H54 (cell line): Measurements from ENCODE around the gene NPIPB12.
"Not testable (repeated sequence)": the region's sequence is repeated elsewhere in the genome, so short reads cannot be mapped to it uniquely, and the experiment has no call there.

Experiments
- DNase-seq: peaks from one replicate; pipeline ENCODE4 v3.0.0; 2011; ENCODE audit warnings: low spot score, mixed read lengths; ENCODE audit not compliant: insufficient read length
- FAIRE-seq: peaks from 3 replicates; lab custom pipeline; 2011; peaks lifted over from hg19 to GRCh38; lab: Jason Lieb, UNC

Gene NPIPB12

DNA sequence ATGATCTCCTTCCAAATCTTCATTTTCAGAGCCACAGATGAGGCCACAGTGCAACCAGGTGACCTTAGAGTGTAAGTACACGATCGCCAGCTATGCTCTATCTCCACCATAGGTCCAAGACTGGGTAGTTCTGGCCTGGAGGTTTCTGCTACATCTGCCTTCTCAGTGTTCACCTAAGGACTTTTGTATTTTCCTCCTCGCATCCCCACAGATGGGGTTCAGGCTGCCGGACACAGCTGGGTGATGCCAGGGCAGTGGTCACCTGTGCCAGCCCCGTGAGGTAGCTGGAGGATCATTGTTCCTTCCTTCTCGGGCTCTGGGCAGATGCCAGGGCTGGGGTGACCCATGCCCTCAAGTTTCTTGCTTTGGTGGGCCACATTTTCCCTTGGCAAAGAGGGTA is at the start of gene NPIPB12:
NPIPB12 (minus strand) TSS at position 101 of the 400 bp plus-strand sequence.
- not testable (repeated sequence) for FAIRE-seq, DNase-seq

DNA sequence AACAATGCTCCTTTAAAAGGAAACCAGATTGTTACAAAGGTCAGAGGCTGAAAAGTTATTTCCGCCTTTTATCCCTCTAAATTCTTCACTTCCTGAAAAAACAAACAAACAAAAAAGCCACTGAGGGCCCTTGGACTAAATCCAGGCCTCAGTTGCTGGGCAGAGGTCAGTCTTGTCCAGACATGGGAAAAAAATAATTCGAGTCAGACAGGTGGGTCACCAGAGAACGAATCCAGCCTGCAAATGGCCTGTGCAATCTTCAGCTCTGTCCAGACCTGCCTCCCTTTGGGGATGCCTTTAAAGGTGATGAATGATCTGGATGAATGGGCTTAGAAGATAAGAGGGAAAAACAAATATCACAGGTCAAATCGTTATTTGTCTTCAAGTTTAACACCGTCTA is 15.3 kb upstream of the NPIPB12 start:
- FAIRE-seq, DNase-seq: not testable (repeated sequence)

DNA sequence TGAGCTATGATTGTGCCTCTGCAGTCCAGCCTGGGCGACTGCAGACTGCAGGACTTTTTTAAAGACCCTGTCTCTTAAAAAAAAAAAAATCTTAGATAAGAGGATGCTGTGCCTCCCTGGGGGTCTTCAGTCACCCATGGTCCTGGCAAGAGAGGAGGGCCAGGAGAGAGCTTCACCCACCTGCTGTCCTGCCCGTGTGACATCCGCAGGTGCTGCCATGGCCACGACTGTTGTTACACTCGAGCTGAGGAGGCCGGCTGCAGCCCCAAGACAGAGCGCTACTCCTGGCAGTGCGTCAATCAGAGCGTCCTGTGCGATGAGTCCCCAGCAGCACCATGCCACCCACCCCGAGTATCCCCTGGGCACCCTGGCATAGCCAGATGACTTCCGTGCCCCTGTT is 23.9 kb downstream of the NPIPB12 start:
- not testable (repeated sequence) for DNase-seq, FAIRE-seq

DNA sequence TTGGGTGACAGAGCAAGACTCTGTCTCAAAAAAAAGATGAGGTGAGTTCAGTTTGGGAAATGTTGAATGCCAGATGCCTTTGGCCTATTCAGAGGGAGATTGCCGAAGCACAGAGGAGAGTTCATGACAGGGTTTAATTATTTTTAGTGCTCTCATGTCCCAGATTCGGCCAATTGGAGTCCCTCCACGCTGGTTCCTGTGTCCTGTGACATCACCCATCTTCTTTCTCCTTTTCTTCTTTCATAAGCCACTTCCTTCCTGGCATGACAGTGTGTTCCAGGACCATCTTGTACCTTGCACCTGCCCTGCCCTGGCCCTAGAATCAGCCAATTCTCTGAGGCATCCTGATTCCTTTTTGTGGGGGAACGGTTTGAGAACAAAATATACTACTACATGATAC is 34.1 kb downstream of the NPIPB12 start:
- DNase-seq, FAIRE-seq: not testable (repeated sequence)

DNA sequence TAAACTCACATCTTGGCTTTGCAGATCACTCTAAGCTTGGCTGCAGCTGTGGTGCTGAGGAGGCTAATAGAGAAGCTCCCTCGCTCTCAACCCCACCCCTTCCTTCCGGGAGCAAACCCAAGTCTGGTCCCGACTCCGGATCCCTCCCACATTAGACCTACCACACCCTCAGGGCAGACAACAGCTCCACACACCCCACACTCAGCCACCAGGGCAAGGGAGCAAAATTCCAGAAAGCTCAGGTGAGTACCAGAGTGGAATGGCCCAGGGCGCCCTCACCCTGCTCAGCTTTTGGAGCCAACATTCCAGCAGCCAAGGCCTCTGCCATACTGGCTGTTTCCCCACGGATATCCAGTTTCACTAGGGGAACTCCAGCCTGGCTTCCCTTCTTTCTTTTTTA is 36.5 kb downstream of the NPIPB12 start:
- peak; percentile 82 for FAIRE-seq
- not testable (repeated sequence) for DNase-seq

DNA sequence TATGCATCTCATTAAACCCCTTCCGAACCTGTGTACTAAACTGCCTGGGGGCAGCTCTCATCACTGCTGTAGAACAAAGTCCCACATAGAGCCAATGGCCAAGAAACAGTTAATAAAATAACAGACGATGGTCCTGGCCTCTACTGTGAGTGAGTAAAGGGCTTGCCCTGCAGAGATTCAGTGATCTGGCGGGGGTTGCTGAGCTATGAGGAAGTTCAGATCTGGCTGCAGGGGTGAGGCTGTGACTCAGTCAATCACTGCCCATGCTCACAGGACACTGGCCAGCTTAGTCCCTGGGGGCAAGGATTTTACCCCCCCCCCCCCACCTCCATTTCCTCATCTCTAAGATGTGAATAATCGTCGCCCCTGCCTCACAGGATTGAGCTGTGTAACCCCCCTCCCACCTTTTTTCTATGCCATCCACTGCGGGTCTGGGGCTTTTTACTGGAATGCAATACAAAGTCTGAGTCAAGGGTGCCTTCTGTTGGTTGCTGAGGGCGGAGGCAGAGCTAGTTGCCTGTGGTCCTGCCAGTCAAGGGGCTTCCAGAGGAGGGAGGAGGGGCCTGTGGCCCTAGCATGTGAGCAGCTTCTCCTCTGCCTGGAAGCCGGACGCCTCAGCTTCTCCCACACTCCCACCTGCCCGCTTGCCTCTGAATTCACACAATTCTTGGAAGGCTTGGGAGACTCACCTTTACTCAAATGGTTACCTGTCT is 38.4 kb downstream of the NPIPB12 start:
- not testable (repeated sequence) for DNase-seq
- peak; percentile 87 for FAIRE-seq

DNA sequence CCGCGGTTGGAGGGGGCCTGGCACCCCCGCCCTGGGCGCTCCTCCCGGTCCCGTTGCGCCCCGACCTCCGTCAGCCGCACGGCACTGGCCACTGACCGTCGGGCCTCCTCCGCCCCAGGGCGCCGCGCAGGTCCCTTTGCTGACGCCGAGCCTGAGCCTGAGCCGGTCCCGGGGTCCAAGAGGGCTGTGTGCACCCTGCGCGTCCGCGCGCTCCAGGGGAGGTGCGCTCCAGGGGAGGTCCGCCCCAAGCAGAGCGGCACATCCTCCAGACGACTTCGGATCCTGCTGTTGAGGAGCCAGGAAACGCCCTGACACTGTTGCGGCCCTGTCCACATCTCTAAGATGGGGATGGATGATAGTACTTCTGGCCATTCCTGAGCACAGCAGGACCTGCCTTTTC is 39.3 kb downstream of the NPIPB12 start:
- FAIRE-seq, DNase-seq: not testable (repeated sequence)

DNA sequence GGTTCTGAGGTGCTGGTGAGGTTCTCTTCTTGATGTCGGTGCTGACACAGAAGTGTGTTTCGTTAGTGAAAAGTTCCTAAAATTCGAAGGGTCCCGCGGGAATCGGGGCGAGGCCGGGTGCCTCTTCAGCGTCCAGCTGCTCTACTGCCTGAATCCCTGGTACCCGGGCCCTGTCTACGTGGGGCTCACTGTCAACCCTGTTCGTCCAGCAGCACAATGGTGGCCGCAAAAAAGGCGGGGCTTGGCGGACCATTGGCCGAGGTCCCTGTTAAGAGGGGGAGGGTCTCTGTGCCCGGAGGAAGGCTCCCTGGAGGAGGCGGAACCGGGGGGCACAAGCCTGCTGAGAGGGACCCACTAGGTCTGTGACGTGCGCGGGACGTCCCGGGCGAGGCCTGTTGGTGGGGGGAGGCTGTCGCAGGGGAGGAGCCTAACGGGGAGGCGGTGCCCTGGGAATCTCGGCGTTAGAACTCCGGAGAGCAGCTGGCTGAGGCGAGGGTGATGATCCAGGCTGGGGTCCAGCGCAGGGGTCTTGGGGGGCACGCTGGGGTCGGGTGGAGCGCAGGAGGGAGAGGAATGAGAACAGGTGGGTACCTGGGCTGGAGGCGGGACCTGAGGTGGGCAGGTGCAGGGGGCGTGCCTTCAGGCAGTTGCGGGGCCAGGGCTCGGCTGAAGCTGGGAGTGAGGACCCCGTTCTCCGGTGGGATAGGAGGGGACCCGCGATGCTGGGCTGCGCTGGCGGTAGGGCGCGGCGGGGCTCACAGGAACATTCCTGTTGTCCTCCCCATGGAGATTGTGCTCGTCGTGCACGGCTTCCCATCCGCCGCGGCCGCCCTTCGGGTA is 40.0 kb downstream of the NPIPB12 start:
- FAIRE-seq, DNase-seq: not testable (repeated sequence)

DNA sequence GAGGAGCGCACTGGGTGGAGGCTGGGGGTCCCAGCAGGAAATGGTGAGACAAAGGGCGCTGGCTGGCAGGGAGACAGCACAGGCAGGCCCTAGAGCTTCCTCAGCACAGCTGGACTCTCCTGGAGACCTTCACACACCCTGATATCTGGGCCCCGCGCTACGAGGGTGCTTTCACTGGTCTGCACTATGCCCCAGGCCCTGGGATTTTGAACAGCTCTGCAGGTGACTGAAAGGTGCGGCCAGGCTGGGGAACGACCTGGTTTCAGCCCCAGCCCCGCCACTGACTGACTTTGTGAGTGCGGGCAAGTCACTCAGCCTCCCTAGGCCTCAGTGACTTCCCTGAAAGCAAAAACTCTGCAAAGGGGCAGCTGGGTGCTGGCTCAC is 45.6 kb downstream of the NPIPB12 start:
- not testable (repeated sequence) for DNase-seq, FAIRE-seq

DNA sequence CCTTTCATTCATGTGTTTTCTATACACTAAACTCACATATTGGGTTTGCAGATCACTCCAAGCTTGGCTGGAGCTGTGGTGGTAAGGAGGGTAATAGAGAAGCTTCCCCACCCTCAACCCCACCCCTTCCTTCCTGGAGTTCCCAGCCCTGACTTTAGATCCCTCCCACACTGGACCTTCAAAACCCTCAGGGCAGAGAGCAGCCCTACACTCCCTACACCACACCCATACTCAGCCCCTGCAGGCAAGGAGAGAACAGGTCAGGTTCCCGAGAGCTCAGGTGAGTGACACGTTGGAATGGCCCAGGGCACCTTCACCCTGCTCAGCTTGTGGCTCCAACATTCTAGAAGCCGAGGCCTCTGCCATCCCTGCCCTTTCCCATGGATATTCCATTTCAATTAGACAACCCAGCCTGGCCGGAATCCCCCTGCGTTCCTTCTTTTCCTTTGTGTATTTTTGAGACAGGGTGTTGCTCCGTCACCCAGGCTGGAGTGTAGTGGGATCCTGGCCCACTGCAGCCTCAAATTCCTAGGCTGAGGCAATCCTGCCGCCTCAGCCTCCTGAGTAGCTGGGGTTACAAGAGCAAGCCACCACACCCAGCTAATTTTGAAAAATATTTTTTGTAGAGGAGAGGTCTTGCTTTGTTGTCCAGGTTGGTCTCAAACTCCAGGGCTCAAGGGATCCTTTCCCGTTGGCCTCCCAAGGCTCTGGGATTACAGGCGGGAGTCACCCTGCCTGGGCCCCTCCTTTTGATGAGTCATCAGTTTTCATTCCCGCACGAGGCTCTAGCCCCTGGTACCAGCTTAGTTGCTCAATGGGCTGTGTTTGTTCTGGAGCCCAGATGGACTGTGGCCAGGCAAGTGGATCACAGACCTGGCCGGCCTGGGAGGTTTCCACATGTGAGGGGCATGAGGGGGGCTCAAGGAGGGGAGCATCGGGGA is 46.2 kb downstream of the NPIPB12 start, which contains the start of gene SULT1A4:
SULT1A4 (plus strand) TSS at position 208 of the 941 bp plus-strand sequence. CDS start 1,473 bp downstream, outside the sequence.
- FAIRE-seq: peak; percentile 65
- not testable (repeated sequence) for DNase-seq

DNA sequence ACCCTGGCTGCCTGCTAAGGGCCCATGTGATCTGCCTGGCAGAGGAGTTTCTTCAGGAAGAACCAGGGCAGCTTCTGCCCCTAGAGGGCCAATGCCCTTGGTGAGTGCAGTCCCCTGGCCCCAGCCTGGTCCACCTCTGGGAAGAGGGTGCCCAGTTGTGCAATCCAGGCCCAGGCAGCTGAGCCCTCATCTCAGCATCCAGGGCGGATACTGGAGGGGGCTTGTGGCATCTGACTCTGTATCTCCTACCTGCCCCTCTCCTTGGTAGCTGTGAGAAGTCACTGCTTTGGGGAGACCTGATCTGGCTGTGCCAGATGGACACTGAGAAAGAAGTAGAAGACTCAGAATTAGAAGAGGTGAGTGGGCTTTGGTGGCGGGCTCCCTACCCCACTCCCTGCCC is 48.5 kb downstream of the NPIPB12 start:
- not testable (repeated sequence) for DNase-seq, FAIRE-seq

DNA sequence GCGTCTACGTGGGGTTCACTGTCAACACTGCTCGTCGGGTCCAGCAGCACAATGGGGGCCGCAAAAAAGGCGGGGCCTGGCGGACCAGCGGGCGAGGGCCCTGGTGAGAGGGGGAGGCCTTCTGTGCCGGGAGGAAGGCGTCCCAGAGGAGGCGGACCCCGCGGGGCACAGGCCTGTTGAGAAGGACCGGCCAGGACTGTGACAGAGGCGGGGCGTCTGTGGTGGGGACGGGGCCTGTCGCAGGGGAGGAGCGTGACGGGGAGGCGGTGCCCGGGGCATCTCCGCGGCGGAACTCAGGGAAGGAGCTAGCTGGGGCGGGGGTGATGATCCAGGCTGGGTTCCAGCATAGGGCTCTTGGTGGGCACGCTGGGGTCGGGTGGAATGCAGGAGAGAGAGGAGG is 51.4 kb downstream of the NPIPB12 start:
- FAIRE-seq, DNase-seq: not testable (repeated sequence)

DNA sequence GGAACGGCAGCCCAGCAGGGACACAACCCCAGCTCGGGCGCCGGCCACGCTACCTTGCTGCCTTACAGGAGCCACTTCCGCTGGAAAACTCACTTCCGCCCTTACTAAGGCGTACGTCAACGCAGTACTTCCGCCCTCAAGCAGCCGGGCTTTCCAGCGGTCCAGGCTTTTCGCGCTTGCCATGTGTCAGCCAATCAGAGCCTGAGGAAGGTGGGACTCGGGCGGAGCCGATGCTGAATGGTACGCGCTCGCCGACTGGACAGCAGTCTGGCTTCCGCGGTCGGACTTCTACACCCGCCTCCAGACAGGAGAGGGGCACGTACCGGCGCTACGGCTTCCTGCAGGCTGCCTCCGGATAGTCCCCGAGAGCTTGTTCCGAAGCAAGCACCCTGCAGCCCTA is 51.9 kb downstream of the NPIPB12 start, which contains the start of the genes BOLA2 and SLX1B:
BOLA2 (minus strand) TSS at position 83 of the 400 bp plus-strand sequence. CDS start 98 bp downstream, outside the sequence.
SLX1B (plus strand) TSS at position 265 of the 400 bp plus-strand sequence.
- FAIRE-seq: peak; percentile 89
- not testable (repeated sequence) for DNase-seq

DNA sequence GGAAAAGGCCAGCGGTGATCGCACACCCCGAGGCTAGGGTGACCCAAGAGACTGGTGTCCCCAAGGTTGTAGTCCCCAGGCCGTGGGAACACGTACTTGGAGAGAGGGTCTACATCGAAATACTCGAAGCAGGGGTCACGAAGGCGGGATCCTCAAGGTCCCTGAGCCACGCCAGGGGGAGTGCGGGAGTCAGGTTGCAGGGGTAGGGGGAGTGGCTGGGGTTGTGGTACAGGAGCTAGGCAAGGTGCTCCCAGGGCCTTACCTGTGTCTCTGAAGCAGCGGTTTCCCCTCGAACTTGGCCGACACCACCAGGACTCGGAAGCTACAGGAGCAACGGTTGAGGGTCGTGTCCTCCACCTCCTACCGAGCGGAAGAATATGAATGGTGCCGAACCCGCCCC is 52.5 kb downstream of the NPIPB12 start:
- not testable (repeated sequence) for FAIRE-seq, DNase-seq
